Right renal pelvis (tissue), 4 donors: ENCODE data around the gene HLA-DMA. TPM values are rescaled to one million over a fixed set of nuclear protein-coding genes. Genes with fewer than 3 reads are reported as not detected.
A peak's percentile ranks its signal among the peaks of the same experiment; 100 is the strongest.

Experiments used
- DNase-seq, 4 donors: peaks; one replicate each; pipeline ENCODE4 v3.0.0-alpha.2; 2013; ENCODE audit warnings: low read depth in 4 of 4, low spot score in 3 of 4, missing footprints in 1 of 4
- polyA plus RNA-seq, 4 donors: library from polyadenylated mRNA; unstranded; fragments of 120-200 nt; gene quantifications; one replicate each; pipeline ENCODE4 v1.2.1, GENCODE V29; 2013; ENCODE audit not compliant: insufficient read length in 4 of 4

The HLA-DMA gene
- polyA plus RNA-seq, 4 donors, result 15.9 to 19.1 (median 17.2) TPM

DNA sequence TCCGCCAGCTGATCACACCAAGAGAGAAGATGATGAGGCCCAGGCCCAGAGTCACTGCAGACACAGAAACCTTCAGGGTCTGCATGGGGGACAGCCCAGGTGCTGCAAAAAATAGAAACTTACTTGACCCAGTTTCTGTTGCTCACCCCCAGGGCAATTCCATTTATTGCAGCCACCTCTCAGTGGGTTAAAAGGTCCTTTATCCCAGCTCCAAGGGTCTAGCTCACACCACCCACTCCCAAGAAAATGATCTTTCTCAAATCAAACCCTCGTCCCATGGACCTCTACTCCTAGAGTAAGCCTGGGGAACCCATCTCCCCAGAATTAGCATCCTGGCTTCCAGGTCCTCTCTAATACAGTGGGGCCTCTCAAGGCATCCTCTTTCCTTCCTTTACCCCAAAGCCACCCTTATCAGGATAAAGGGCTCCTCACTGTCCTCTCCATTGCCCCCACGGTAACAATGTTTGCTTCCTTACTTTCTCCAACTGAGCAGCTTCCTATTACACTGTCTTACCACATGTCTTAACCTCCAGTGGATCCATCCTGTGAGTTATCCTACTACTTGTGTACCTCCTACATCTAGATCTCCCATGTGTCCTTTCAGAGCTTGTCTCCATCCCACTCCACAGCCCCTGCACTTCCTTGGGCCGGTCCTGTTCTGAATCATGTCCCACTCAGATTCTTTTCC is 17.2 kb downstream of the HLA-DMA start:
- no peak for DNase-seq

DNA sequence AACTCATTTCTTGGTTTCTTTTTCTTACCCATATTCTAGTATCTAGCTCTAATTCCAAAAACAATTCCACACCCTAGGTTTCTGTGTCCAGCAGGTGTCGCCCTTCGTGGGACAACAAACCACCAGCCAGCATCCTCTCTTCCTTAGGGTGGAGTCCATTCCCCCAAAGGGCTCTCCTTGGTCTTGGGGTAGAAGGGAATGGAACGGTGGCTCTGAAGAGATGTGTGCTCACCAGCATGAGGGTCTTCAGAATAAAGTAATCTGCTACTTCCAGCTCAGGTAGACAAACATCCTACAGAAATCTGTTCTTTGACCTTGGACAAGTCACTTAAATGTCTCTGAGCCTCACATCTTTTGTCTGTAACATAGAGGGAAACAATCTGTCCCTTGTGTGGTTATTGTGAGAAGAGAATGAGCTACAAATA is 19.2 kb downstream of the HLA-DMA start:
- peak in 2 of 4 donors; percentile 37 to 51 for DNase-seq

DNA sequence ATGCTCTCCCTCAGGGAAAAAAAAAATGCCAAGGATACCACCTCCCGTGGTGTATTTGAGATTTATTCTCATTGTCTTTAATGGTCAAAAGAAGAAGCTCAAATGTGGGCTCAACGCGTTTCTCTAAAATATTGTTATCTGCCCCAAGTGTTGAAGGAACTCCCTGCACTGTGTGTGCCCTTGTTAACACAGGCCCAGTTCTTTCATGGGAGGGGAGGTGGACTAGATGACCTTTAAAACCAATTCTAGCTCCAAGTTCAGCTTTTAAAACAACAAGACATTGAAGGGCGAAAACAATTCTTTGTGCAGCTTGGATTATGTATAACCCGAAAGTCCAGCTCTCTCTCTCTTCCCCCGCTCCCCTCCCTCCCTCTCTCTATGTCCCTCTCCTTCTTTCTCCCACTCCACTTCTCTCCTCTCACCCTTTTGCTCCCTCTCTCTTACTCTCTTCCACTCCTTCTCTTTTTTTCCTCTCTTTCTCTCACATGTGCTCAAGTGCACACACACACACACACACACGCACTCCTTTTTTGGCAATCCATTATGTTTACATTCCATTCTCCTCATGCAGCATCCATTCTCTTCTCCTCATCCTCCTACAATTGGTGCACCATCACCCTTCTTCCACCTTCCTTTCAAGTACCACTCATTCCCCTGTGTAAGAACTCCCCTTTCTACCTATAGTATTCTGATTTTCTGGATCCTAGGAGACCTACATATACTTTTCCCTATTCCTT is 20.6 kb downstream of the HLA-DMA start:
- DNase-seq, result no peak

DNA sequence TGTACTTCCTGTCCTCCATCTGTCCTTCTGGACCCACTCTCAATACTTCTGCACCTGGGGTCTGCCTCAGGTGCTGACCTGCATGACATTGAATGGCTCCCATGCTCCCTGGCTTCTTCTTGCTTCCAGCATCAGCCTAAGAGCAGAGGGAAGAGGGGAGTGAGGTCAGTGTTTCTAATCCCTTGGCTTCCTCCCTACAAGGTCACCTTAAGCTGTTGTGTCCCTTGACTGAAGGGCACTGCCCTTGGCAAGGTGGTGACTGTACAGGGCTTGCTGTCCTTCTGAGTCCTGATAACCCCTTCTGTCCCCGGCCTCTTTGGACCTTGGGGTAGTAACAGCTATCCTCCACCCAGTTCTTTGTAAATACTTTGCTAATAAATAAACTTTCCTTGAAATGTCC is 21.7 kb downstream of the HLA-DMA start:
- no peak for DNase-seq

DNA sequence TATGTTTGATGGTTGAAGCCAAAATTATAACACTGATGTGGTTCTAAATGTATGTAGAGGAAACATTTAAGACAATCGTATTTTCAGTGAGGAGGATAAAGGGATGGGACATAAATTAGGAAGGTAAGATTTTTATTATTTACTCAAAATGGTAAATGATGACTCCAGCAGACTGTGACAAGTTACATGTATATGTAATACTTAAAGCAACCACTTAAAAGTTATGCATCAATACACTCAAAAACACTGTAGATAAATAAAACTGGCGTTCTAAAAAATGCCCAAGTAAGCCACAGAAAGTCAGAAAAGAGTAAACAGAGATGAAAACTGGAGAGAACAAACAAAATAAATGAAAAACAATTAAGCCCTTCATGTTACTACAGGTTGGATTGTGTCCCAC is 30.8 kb downstream of the HLA-DMA start:
- no peak for DNase-seq

DNA sequence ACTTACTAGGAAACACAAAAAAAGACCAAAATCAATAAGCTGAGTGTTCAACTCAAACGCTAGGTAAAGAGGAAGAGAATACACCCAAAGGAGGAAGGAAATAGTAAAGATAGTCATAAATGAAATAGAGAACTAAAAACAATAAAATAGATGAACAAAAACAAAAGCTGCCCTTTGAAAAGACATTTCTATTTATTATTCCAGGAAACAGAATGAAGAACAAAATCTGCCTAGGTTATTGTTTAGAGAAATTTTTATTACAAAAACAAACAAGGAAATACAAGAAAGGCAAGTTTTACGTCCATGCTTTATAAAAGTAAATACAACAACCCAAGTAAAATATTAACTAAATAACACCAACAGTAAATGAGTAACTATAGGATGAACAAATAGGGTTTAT is 32.2 kb downstream of the HLA-DMA start:
- no peak for DNase-seq

DNA sequence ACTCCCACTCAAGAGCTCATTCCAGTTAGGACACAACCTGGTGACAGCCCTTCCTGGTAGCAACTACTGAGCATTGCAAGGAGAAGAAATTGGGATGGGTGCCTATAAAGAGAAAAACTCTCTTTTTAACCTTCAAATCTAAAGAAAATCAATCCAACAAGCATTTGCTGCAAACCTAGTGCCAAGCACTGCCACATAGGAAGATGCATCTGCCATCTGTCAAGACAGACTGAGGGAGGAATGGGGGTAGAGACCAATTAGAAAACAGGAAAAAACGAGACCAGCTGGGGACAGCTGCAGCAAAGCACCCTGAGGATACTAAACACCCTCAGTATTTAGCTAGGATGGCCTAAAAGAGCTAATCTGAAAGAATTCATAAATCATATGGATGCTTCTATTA is 39.9 kb downstream of the HLA-DMA start:
- DNase-seq, result no peak

DNA sequence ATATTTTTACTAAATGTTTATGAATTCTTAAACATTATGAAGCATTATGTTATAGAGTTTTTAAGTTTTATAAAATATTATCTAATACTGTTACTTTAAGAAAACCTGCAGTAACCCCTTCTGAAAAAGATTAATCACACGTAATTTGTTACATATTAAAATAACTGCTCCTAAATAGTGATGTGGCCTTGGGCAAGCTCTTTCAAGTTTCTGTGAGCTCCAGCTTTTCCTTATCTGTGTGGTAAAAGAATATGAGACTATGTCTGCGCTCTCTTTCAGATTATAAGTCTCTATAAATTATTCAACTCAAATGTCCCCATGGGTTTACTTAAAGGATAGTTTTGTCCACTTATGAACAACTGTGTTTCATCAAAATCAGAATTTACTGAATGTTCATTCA is 44.0 kb downstream of the HLA-DMA start:
- no peak for DNase-seq

DNA sequence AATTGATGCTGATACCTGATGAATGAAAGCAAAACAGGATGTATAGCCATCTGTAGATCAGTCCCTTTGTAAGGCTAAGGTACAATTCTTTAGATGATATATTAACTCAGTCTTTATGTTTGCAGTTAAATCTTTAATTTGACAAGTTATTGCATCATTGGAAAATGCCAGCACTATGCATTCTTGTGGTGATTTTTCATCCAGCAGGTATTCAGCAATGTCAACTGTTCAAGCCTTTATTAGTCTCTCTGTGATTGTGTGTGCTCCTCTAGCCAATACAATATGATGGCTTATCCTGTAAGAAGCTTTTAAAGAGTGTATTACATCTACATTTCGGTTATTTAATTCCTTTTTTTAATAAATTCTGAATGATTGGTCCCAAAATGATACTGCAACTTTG is 46.4 kb downstream of the HLA-DMA start:
- no peak for DNase-seq

DNA sequence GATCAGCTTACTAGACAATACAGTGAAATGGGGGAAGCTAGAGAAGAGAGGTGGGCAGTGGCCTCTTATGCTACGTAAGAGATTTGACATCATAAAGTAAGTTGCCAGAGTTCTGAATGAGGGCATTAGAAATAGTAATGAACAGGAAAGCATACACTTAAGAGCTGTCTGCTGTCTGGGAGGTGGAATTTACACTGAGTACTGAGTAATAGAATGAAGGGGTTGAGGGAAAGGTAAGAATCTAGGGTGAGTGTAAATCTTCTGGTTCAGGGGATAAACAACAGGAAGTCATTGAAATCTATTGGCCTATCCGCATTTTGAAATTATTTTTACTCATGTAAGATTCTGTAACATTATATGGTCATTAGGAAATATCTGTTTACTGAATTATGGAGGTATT is 47.8 kb downstream of the HLA-DMA start:
- no peak for DNase-seq

DNA sequence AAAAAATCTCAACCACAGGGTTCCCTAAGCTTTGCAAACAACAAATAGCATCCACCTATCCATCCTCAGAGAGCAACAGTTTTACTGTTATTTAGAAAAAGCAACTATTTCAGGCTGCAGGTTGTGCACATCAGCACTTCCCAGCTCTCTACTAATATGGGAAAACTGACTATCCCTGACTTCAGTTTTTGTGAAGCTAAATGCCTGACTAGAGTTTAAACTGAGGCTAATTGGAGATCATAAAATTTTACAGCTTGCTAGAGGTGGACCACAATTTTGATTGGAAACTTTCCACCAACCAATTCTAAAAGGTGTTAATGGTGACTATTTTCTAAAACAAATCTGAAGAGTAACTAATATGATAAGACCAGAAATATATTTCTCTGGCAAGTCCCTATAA is 48.9 kb downstream of the HLA-DMA start:
- no peak for DNase-seq

Other genes starting within 250 kb of the HLA-DMA start
- under 1 TPM in 2 of 4 donors, not detected in 2; 0.14 to 0.38 TPM for gene HLA-DQA2, start 211.7 kb downstream of the HLA-DMA start, polyA plus RNA-seq
- 1 to 10 TPM in 1 of 4 donors, under 1 TPM in 2, not detected in 1; 0.83 to 1.7 (median 0.89) TPM for gene HLA-DQB2, start 189.6 kb downstream of the HLA-DMA start, polyA plus RNA-seq
- gene HLA-DOB, start 136.1 kb downstream of the HLA-DMA start, polyA plus RNA-seq, result under 1 TPM in 3 of 4 donors, not detected in 1; 0.13 to 0.19 (median 0.15) TPM
- gene TAP2, start 114.4 kb downstream of the HLA-DMA start, polyA plus RNA-seq, result 10 to 100 TPM; 11.9 to 14.8 (median 12.8) TPM
- gene PSMB8, start 109.0 kb downstream of the HLA-DMA start, polyA plus RNA-seq, result 10 to 100 TPM; 24.1 to 25.5 (median 24.5) TPM
- gene TAP1, start 99.4 kb downstream of the HLA-DMA start, polyA plus RNA-seq, result 10 to 100 TPM in 3 of 4 donors, 1 to 10 TPM in 1; 10.0 to 12.7 (median 10.8) TPM
- 1 to 10 TPM; 5.7 to 7.4 (median 6.0) TPM for gene PSMB9, start 98.9 kb downstream of the HLA-DMA start, polyA plus RNA-seq
- gene HLA-DMB, start 12.1 kb downstream of the HLA-DMA start, polyA plus RNA-seq, result 10 to 100 TPM; 70.0 to 77.3 (median 73.0) TPM
- gene BRD2, start 15.5 kb upstream of the HLA-DMA start, polyA plus RNA-seq, result 100 to 1,000 TPM; 308 to 347 (median 326) TPM
- gene HLA-DOA, start 56.5 kb upstream of the HLA-DMA start, polyA plus RNA-seq, result 1 to 10 TPM; 4.7 to 5.8 (median 5.1) TPM
- gene HLA-DPA1, start 120.6 kb upstream of the HLA-DMA start, polyA plus RNA-seq, result 10 to 100 TPM; 17.9 to 37.0 (median 19.2) TPM
- 10 to 100 TPM; 18.4 to 24.2 (median 21.3) TPM for gene HLA-DPB1, start 122.9 kb upstream of the HLA-DMA start, polyA plus RNA-seq
- gene COL11A2, start 239.4 kb upstream of the HLA-DMA start, polyA plus RNA-seq, result 1 to 10 TPM; 4.7 to 5.6 (median 5.4) TPM
- 10 to 100 TPM; 53.7 to 56.5 (median 54.3) TPM for gene RXRB, start 247.6 kb upstream of the HLA-DMA start, polyA plus RNA-seq
- 100 to 1,000 TPM; 102 to 118 (median 105) TPM for gene SLC39A7, start 247.8 kb upstream of the HLA-DMA start, polyA plus RNA-seq